LNCaP clone FGC (cell line): ENCODE results near the gene TET3.

Experiments
- DNase-seq: peaks from one replicate; pipeline ENCODE4 v3.0.0-alpha.2; 2011; ENCODE audit warnings: low read depth
- H3K4me3 ChIP-seq: 2 replicates; pipeline ENCODE4 v1.5.1; 2011; ENCODE audit warnings: mild to moderate bottlenecking, low read depth, low read length, control low read depth
- TF ChIP-seq, protein P1 (sequence below): IDR thresholded peaks from 2 replicates; pipeline ENCODE4 v1.5.1; 2012; ENCODE audit warnings: mild to moderate bottlenecking; ENCODE audit not compliant: control insufficient read depth, insufficient read depth; ENCODE audit errors: extremely low read depth

Gene TET3

DNA sequence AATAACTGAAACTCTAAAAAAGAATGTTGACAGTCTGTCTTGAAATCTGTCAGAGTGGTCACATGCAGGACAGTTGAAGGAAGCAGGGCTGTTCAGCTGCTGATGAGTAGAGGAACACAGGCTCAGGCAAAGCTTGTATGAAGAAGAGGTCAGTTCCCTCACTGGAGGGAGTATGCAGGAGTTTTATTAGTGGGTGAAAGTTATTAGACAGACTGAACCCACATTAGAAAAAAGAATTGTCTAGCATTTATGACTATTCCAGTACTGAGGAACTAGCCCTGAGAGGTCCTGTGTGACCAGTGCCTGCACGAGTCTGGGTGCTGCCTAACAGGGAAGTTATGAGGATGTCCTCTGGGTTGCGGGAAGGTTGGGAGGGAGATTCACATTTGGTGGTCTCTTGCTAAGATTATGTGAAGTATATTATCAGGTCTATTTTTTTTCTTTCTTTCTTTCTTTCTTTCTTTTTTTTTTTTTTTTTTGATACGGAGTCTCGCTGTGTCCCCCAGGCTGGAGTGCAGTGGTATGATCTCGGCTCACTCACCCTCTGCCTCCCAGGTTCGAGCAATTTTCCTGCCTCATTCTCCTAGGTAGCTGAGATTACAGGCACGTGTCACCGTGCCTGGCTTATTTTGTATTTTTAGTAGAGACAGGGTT is 9.6 kb downstream of the TET3 start:
- TF ChIP-seq, protein P1, sequence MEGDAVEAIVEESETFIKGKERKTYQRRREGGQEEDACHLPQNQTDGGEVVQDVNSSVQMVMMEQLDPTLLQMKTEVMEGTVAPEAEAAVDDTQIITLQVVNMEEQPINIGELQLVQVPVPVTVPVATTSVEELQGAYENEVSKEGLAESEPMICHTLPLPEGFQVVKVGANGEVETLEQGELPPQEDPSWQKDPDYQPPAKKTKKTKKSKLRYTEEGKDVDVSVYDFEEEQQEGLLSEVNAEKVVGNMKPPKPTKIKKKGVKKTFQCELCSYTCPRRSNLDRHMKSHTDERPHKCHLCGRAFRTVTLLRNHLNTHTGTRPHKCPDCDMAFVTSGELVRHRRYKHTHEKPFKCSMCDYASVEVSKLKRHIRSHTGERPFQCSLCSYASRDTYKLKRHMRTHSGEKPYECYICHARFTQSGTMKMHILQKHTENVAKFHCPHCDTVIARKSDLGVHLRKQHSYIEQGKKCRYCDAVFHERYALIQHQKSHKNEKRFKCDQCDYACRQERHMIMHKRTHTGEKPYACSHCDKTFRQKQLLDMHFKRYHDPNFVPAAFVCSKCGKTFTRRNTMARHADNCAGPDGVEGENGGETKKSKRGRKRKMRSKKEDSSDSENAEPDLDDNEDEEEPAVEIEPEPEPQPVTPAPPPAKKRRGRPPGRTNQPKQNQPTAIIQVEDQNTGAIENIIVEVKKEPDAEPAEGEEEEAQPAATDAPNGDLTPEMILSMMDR: no peak
- H3K4me3 ChIP-seq: no peak overlapping the region
- no peak for DNase-seq

DNA sequence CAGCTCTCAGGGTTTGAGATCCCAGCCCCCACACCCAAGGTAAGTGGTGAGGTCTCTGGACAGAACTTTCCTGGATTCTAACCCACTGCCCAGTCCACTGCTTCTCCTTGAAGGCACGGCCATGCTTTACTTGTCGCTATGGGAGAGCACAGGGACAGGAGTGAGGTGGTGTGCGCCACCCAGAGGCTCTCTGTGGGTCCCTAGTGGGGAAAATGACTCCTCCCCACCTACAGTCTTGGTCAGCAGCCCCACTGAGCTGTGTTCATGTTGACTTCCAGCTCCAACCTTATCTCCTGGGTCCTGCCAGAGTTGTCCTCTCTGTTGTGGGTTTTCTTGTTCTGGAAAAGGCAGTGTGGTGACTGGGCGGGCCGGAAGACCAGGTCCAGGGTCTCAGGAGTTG is 11.1 kb downstream of the TET3 start:
- DNase-seq: no peak

DNA sequence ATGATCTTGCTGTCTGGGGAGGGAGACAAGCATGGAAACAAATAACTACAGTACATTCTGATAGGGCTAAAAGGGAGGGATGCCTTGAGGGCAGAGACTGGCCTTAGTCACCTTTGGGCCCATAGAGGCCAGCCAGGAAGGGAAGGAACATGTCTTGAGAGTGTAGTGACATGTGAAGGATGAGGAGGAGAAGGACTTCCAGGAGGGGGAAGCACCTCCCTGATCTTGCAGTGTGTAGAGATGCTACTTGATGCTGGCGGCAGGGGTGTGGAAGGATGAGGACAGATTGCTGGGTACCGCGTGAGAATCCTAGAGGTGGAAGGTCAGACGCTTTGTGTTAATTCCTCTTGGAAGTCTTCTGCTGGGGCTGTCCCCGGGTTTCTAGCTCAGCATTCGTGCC is 13.1 kb downstream of the TET3 start:
- TF ChIP-seq, protein P1: no peak
- H3K4me3 ChIP-seq: no peak overlapping the region
- DNase-seq: no peak

More for the DNA sequence above, 11.1 kb downstream of the TET3 start:
- H3K4me3 ChIP-seq: no peak overlapping the region
- TF ChIP-seq, protein P1: no peak

DNA sequence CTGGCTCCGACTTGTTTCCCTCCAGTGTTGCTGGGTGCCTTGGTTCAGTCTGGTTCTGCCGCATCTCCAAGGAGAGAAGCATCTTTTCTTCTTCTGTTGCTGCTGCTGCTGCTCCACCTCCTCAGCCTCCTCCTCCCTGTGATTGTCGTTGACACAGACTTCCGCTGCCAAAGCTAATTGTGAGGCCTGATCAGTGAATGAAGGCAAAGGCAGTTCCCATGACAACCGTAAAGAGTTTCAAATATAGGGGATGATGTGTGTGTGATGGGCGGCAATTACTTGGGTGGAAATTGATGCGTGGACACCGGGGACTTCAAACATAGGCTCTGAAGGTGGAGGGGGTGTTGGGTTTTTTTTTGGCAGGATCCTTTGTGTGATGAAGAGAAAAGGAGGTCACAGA is 13.7 kb downstream of the TET3 start:
- TF ChIP-seq, protein P1: no peak

DNA sequence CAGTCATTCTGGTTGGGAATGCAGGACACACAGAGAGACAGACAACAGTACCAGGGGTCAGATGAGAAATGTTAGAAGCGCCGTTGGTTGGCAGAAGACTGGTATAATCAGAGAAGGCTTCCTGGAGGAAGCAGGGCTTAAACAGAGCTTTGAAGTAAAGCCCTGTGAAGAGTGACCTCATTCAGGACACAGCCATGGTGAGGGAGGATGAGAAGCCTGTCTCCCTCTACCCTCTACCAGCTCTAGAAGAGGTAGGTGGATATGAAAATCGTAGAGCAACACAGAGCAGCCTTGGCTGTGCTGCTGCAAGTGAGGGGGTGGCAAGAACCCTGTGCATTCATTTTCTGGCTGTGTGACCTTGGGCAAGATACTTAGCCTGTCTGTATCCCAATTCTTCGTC is 14.2 kb downstream of the TET3 start:
- DNase-seq: no peak
- TF ChIP-seq, protein P1: no peak
- no peak overlapping the region for H3K4me3 ChIP-seq

More for the DNA sequence above, 13.7 kb downstream of the TET3 start:
- no peak for DNase-seq
- no peak overlapping the region for H3K4me3 ChIP-seq

DNA sequence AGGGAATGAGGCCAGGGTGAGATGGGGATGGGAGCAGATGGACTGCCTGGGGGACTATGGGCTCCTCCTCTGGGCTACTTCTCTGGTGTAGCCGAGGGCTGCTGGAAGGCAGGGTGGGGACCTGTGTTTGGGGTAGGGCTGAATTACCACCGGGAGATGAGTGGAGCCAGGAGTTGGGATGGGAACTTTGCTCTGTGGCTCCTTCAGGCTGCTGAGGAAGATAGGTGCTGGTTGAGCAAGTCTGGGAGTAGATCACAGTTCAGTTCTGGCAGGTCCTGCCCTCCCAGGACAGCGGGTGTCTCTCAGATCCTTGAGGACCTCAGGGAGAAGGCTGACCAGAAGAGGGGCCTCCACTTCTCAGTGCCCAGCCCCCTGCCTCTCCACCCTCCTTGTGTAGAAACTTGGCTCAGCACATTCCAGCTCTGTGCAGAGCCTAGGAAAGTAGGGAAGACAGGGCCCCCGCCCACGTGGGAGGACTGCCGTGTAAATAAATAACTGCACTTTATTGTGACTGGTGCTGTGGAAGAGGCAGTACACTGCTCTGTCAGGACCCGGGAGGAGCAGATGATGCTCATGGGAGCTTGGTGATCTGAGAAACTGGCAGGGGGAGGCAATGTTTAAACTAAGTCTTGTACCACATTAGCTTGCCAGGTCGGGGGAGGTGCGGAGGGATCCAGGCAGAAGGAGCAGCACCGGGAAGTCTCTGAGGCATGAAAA is 15.3 kb downstream of the TET3 start:
- no peak overlapping the region for H3K4me3 ChIP-seq
- DNase-seq: no peak
- TF ChIP-seq, protein P1: no peak
